HG02973 (cell line): ENCODE results near the gene WDR74.
"Not testable (repeated sequence)": the region's sequence is repeated elsewhere in the genome, so short reads cannot be mapped to it uniquely, and the experiment has no call there.

Source experiments
- ATAC-seq: cut with Tn5 transposase; IDR thresholded peaks from one replicate; pipeline ENCODE4 v1.9.1; 2021; ENCODE audit warnings: moderate library complexity; ENCODE audit not compliant: unreplicated experiment

Gene WDR74

DNA sequence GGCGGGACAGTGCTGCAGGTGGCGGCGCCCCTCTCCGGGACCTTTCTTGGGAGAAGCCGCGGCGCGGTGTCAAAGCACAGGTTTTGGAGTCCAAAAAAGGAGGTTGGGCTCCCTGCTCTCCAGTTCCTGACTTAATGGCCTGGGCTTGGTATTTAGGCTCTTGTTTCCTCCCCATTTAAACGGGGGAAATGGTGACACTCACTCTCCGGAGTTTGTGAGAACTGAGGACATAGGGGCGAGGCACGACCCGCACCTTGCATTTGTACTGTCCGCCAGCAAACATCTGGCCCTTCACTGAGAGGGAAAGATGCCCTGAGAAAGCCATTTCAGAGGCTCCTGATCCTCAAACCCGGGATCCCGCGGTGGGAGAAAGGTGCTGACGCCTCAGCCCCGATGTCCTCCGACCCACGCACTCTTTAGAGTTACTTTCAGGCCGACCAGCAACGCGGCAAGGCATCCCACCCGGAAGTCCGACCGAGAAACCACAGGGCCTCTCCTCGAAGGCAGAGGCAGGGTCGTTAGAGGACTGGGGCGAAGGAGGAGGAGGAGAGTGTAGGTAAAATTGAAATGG lies 2.9 kb upstream of the WDR74 start:
- ATAC-seq = no peak

GRCh38 chr11:62841361-62842170 lies 2.2 kb upstream of the WDR74 start:
- ATAC-seq = peak; percentile 45

DNA sequence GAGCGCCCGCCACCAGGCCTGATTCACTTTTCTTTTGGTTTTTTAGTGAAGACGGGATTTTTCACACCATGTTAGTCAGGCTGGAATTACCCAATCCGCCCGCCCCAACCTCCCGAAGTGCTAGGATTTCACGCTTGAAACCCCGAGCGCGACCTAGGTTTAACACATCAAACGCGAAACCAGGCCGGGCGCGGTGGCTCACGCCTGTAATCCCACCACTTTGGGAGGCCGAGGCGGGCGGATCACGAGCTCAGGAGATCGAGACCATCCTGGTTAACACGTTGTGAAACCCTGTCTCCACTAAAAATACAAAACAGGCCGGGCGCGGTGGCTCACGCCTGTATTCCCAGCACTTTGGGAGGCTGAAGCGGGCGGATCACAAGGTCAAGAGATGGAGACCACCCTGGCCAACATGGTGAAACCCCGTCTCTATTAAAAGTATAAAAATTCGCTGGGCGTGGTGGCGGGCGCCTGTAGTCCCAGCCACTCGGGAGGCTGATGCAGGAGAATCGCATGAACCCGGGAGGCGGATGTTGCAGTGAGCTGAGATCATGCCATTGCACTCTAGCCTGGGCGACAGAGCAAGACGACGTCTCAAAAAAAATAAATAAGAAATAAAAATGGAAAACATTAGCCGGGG lies 1.5 kb upstream of the WDR74 start:
- ATAC-seq = not testable (repeated sequence)

DNA sequence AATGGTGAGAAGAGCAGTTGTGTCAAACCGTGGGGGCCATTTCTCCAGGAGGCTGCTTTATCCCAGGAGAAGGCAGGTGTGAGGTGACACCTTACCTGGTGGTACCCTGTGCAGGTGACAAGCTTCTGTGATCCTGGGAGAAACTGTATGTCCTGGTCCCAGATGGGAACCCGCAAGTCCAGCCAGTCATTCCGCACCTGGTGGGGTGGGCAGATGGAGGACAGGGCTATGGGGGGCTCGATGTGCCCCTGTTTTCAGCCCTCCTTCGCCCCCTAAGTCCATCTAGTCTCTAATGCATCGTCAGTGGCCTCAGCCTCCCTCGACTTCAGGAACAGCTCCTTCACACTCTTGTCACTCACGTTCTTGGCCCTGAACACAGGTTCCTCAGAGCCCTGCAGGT lies 4.1 kb downstream of the WDR74 start:
- ATAC-seq = no peak

- ATAC-seq = peak; percentile 8
These were observed 6.8 kb downstream of the WDR74 start, which contains the start of gene TEX54 for GRCh38 chr11:62832336-62833234. Gene TEX54 (minus strand): TSS chr11:62832841.

- ATAC-seq = peak; percentile 75
These were observed 7.7 kb downstream of the WDR74 start, which contains the start of gene STX5 for GRCh38 chr11:62831520-62832335. Gene STX5 (minus strand): TSS chr11:62832051. CDS start chr11:62831243, 808 bp downstream.

GRCh38 chr11:62830904-62831519 lies 8.4 kb downstream of the WDR74 start:
- peak; percentile 5 for ATAC-seq

DNA sequence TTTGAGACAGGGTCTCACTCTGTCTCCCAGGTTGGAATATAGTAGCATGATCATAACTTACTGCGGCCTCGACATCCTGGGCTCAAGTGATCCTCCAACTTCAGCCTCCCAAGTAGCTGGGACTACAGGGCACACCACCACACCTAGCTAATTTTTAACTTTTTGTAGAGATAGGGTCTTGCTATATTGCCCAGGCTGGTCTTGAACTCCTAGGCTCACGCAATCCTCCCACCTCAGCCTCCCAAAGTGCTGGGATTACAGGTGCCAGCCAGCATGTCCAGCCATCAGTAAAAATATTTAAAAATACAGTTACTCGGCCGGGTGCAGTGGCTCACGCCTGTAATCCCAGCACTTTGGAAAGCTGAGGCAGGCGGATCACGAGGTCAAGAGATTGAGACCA lies 11.3 kb downstream of the WDR74 start:
- ATAC-seq = not testable (repeated sequence)

- ATAC-seq = no peak
These were observed 15.7 kb downstream of the WDR74 start for GRCh38 chr11:62823677-62824076.

DNA sequence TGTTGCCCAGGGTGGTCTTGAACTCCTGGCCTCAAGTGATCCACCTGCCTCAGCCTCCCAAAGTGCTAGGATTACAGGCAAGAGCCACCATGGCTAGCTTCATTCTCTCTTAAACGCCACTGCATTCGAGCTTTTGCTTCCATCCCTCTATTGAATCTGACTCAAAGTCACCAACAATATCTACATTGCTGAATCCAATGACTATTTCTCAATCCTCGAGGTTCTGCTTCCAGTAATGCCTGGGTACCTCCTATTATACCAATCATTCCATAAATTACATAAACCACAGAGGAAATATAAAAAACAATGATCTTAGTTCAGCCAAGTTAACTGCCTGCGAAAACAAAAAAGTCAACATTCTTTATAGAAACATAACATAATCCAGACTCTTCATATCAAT lies 22.3 kb downstream of the WDR74 start:
- ATAC-seq = no peak

- no peak for ATAC-seq
These were observed 22.8 kb downstream of the WDR74 start for GRCh38 chr11:62816557-62816956.

DNA sequence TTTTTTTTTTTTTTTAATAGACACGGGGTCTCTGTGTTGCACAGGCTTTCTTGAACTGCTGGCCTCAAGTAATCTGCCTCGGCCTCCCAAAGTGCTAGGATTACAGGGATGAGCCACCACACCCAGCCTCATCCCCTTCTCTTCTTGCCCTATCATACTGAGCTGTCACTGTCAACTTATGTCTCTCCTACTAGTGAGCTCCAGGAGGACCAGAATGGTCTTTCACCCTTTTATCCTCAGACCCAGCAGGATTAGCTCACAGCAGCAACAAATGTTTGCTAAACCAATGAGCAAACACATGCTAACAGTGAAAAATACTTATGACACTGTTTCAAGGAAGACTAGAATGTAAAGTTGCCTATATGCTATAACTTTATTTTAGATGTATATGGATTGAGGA lies 27.7 kb downstream of the WDR74 start:
- ATAC-seq = no peak

DNA sequence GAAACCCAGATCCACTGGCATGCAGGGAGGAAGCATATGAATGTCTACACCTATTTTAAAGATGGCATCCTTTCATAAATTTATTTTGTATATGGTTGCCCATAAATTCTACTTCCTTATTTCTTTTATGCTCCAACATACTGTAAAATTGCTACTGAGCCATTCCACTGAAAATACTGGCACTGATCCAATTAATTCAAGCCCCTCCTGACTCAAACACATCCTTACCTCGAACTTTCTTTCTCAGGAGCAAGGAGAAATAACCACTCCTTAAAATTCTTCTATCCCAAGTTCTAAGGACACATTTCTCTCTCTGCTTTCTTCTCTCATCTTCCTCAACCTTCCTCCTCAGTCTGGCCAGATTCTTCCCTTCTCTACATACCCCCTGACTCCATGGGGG lies 28.6 kb downstream of the WDR74 start:
- ATAC-seq = no peak

DNA sequence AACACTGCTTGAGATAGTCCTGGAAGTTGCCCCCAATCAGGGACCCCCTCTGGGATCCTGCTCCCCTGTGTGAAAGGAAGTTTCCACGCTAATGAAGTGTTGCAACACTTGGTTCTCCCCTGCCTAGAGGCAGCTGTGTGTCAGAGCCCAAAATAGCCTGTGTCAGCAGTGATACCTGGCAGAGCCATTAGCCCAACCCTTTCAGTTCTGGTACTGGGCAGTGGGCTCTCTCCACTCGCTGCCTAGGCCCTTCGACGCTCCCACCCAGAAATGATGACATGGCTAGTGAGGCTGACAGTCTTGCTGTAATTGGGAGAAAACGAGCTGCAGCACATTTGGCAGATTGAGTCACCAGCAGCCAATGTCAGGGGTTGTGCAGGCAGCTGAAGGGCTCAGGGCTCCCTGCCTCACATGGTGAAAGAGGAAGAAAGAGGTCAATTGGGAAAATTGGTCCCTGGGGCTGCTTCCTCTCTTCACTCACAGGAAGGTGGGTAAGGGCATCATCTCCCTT lies 32.7 kb downstream of the WDR74 start:
- ATAC-seq = no peak

DNA sequence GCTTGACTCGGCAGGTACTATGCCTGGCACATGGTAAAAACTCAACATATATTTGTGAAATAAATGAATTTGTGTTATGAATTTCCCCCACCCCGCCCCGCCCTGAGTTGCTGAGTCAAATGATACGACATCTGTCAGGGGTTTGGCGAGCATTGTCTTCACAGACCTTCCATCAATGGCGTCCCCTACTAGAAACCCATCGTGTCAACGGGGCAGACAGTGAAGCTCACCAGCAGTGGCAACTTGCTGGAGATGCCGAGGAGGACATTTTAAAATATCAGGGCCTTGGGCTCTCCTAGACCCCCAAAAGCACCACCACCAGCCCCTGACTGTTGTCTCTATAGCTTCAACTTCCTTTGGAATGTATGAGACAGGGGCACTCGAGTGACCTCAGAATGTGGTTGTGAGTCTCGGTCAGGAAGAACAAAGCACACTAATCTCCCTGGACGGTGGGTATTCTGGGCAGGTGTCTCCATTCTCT lies 33.4 kb downstream of the WDR74 start:
- ATAC-seq = no peak

DNA sequence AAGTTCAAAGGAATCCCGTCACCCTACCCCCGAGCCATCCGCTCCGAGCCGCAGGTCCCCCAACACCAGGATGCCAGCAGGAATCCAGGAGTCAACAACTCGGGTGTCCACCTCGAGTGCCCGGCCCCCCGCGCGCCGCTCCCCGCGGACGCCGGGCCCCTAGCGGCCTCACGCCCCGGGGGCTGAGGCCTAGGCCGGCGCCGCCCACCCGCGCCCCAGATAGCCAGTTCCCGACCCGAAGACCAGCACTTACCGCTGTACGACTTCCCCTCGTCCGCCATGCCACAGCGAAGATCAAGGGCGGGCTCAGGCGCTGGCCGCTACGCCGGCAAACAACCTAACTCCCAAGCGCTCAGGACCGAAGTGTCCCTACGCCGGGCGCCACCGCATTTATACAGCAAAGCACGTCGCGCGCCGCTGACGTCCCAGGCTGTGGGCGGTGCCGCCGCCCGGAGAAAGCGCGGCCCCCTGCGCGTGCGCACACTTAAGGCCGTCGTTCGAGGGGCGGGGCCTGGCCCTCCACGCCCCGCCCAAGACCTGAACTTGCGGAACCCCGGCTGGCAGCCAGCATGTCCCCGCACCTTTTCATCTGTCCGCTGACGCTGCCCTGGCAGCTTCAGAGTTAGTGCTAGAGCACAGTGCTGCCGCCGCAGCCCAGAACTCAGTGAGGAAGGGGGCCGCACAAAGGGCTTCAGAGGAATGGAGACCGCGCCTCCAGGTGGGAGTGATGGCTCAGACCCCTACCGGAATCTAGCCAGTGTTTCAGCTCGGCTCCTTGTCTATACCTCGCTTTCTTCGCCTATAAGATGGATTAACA lies 34.1 kb downstream of the WDR74 start, which contains the start of gene NXF1:
Gene NXF1 (minus strand): TSS at position 365 of the 817 bp plus-strand sequence. CDS start 84 bp downstream, at position 281.
- ATAC-seq = peak; percentile 74

DNA sequence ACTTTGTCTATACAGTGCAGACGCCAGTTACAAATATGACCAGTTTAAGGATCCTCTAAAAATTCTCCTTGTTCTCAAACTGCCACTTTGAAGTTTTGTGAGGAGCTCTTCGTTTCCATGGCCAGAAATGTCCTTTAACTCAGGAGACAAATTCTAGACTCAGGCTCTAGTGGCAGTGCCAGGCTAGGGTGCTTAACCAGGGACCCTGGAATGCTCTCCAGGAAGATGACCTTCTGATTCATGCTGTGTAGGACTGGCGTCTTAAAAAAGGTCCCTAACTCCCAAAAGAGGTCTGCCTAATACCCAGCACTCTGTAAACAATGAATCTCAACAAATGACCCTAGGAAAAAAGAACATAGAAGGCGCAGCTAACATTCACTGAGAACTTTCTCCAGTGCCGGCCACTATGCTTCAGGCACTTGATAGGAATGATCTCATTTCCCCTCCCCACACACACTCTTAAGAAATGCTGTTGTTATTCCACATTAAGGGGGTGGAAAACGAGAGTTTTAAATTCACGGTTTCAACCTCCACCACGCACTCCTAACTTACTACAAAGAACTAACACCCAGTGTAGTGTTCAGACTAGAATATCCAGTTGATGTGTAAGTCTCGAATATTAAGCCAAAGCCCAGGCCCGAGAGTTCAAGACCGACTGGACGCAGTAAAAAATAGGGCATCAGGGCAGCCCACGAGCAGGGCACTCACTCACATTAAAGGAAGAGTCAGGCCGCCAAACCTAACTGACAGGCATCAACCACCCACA lies 34.9 kb downstream of the WDR74 start:
- ATAC-seq = peak; percentile 11

- ATAC-seq = no peak
These were observed 38.3 kb downstream of the WDR74 start for GRCh38 chr11:62801071-62801470.
